Neural progenitor cell (in vitro differentiated cells): ENCODE data around the gene SMC4.

Source experiments
- EZH2 ChIP-seq: fragments of 200-600 bp; sonication (generic); IDR thresholded peaks from 2 replicates; pipeline ENCODE4 v1.6.1; 2017; ENCODE audit warnings: antibody characterized with exemption, mild to moderate bottlenecking, moderate library complexity
- EZH2phosphoT487 ChIP-seq: fragments of 200-600 bp; sonication (generic); IDR thresholded peaks from 2 replicates; pipeline ENCODE4 v1.6.1; 2017; ENCODE audit warnings: antibody characterized with exemption
- TF ChIP-seq, protein P1 (sequence below): fragments of 200-600 bp; sonication (generic); IDR thresholded peaks from 2 replicates; pipeline ENCODE4 v1.5.1; 2017; ENCODE audit warnings: antibody characterized with exemption, mild to moderate bottlenecking

GRCh38 chr3:160471892-160472291 is 72.4 kb downstream of the SMC4 start:
- TF ChIP-seq, protein P1, sequence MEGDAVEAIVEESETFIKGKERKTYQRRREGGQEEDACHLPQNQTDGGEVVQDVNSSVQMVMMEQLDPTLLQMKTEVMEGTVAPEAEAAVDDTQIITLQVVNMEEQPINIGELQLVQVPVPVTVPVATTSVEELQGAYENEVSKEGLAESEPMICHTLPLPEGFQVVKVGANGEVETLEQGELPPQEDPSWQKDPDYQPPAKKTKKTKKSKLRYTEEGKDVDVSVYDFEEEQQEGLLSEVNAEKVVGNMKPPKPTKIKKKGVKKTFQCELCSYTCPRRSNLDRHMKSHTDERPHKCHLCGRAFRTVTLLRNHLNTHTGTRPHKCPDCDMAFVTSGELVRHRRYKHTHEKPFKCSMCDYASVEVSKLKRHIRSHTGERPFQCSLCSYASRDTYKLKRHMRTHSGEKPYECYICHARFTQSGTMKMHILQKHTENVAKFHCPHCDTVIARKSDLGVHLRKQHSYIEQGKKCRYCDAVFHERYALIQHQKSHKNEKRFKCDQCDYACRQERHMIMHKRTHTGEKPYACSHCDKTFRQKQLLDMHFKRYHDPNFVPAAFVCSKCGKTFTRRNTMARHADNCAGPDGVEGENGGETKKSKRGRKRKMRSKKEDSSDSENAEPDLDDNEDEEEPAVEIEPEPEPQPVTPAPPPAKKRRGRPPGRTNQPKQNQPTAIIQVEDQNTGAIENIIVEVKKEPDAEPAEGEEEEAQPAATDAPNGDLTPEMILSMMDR, result no peak
- no peak for TF ChIP-seq EZH2phosphoT487
- TF ChIP-seq EZH2, result no peak
